MM.1S (cell line): Measurements from ENCODE around the gene MEIS2.

Experiments
- CTCF ChIP-seq: fragments of 300-600 bp; sonication (generic); IDR thresholded peaks from 2 replicates; pipeline ENCODE4 v1.5.1; 2016; ENCODE audit warnings: antibody characterized with exemption, low read length, mixed read lengths
- EZH2 ChIP-seq: fragments of 300-600 bp; sonication (generic); optimal IDR thresholded peaks from 2 replicates; pipeline ENCODE3; 2017; ENCODE audit warnings: low read depth, mild to moderate bottlenecking, antibody characterized with exemption, low read length, mixed read lengths
- EZH2phosphoT487 ChIP-seq: fragments of 300-600 bp; sonication (generic); IDR thresholded peaks from 2 replicates; pipeline ENCODE4 v1.6.1; 2018; ENCODE audit warnings: antibody characterized with exemption, low read length

DNA sequence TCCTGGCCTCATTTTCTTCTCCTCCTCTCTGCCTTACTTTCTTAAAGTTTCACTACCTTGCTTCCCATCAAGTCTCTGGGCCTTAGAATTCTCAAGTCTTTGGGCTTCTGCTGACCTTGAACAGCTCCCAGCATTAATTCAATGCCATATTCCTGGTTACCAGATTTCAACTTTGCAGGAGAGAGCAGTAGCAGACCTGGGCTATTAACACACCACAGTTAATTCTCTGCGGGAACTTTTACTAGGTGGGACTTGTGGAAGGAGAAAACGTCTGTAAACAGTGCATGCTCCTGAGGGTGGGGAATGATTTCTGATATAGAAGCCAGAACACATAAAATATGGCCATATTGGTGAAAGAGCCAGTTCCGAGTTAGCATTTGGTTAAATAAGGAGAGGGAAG lies 214.6 kb downstream of the MEIS2 start:
- TF ChIP-seq CTCF, result no peak
- no peak for TF ChIP-seq EZH2
- no peak for TF ChIP-seq EZH2phosphoT487
